ENCODE data around the gene NAT9.

Gene NAT9

GRCh38 chr17:74779948-74780400, 3.8 kb upstream of the NAT9 start:
- no peak for TF ChIP-seq POLR2A (IDR thresholded peaks at IDR 0.05; ENCODE audit: low read depth, low read length)
- no peak for FAIRE-seq
- no peak for DNase-seq (ENCODE audit: insufficient read length, low spot score)

- DNase-seq (ENCODE audit: insufficient read length, low spot score) (no peak), FAIRE-seq (no peak)
- no peak for TF ChIP-seq POLR2A (IDR thresholded peaks at IDR 0.05; ENCODE audit: low read depth, low read length)
Measured at GRCh38 chr17:74779501-74779900, 3.4 kb upstream of the NAT9 start.

- DNase-seq (ENCODE audit: insufficient read length, low spot score) = no peak
- FAIRE-seq = no peak
- no peak for TF ChIP-seq POLR2A (IDR thresholded peaks at IDR 0.05; ENCODE audit: low read depth, low read length)
Measured at GRCh38 chr17:74778960-74779359, 2.8 kb upstream of the NAT9 start.

DNA sequence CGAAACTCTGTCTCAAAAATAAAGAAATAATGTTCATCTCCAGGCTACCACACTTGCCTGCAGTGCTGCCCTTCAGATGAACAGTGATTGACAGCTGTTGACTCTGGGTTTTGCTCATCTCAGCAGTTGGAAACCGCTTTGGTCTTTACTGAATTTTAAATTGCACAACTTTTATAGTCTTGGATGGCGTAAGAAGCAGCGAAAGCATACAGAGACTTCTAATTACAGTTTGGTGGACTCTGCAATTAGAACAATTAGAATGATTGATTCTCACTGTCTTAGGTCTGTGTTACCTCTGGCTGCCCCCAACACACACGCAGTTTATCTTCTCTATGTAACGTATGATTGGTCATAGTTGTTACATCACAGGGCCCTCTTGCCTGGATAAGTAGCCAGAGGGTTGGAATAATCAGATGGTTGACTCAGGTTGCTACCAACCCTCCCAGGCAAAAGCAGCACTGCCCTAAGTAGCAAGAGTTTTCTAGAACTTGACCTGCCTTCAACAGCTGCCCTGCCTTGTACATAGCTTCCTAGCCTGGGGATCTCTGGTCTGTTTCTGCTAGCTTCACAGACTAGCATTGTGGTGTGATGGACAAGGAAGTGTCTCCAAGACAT, 1.9 kb upstream of the NAT9 start:
- DNase-seq (ENCODE audit: insufficient read length, low spot score) (no peak), FAIRE-seq (no peak)
- no peak for TF ChIP-seq POLR2A (IDR thresholded peaks at IDR 0.05; ENCODE audit: low read depth, low read length)

DNA sequence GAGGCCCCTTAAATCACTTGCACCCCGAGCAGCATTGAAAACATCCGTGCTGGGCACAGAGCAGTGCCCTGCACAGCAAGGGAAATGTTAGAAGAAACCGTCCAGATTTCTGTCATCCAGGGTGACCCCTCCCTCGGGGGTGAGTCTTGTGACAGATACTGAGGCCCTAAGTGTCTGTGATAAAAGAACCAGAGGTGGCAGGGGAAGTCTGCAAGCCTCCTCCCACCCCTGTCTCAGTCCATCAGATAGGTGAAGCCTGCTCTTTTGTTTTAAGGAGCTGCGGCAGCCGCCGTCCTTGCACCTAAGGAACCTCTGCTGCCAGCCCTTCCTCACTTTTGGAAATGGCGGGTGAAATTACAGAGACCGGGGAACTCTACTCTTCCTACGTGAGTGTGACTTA, 845 bp upstream of the NAT9 start:
- TF ChIP-seq POLR2A (IDR thresholded peaks at IDR 0.05; ENCODE audit: low read depth, low read length) = no peak
- FAIRE-seq (no peak), DNase-seq (ENCODE audit: insufficient read length, low spot score) (no peak)

- DNase-seq (ENCODE audit: insufficient read length, low spot score) (no peak), FAIRE-seq (no peak)
- TF ChIP-seq POLR2A (IDR thresholded peaks at IDR 0.05; ENCODE audit: low read depth, low read length) = no peak
Measured at GRCh38 chr17:74775409-74776043, 619 bp downstream of the NAT9 start.

DNA sequence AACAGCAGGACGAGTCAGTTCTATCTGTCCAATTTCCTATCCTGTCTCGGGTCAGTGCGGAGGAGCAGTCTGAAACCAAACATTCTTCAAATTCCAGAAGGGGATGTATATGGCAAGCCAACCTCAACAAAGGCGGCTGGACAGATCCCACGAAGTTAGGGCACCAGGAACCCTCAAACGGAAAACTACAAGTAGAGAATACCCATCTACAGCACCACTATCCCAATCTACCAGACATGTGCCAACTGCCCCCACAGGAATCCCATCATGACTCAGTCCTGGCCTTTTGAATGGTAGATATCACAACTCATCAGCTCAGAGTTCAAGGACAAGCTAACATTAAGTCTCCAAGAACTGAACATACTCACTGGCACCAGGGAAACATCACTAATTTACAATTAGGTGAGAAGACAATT, 2.3 kb downstream of the NAT9 start:
- no peak for FAIRE-seq
- DNase-seq (ENCODE audit: insufficient read length, low spot score) = no peak
- TF ChIP-seq POLR2A (IDR thresholded peaks at IDR 0.05; ENCODE audit: low read depth, low read length) = no peak

DNA sequence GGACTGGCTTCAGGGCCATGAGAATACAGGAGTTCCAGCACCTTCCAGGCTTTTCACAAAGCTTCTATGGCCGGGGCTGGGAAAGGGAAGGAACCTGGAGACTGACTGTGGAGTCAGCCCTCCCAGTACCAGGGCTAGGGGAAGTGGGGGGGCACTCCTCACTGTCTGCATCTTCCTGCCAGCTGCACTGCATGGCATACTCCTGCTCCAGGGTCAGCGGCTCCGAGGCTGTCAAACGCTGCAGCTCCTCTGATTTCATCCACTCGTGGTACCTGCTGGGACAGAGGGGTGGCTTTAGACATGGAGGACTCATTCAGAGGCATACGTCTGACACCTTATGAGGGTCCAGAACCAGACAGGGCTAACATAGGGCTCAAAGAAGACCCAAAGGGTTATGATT, 2.7 kb downstream of the NAT9 start:
- DNase-seq (ENCODE audit: insufficient read length, low spot score) = no peak
- no peak for TF ChIP-seq POLR2A (IDR thresholded peaks at IDR 0.05; ENCODE audit: low read depth, low read length)
- no peak for FAIRE-seq

DNA sequence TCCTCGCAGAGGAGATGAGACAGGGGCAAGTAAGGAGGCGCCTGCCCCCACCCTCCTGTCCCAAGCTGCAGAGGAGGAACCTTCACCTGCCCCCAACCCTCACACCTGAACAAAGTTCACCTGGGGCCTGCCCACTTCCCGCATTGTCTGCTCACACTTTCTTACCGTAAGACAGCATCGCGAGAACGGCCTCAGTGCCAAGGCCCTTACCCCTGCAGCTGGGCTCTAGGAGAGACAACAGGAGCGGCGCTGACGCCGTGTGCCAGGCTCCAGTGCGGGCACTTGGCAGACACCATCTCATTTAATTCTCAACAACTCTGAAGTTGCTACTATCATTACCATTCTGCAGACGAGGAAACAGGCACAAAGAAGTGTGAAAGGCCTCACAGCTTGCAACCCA, 4.1 kb downstream of the NAT9 start:
- FAIRE-seq (no peak), DNase-seq (ENCODE audit: insufficient read length, low spot score) (no peak)

DNA sequence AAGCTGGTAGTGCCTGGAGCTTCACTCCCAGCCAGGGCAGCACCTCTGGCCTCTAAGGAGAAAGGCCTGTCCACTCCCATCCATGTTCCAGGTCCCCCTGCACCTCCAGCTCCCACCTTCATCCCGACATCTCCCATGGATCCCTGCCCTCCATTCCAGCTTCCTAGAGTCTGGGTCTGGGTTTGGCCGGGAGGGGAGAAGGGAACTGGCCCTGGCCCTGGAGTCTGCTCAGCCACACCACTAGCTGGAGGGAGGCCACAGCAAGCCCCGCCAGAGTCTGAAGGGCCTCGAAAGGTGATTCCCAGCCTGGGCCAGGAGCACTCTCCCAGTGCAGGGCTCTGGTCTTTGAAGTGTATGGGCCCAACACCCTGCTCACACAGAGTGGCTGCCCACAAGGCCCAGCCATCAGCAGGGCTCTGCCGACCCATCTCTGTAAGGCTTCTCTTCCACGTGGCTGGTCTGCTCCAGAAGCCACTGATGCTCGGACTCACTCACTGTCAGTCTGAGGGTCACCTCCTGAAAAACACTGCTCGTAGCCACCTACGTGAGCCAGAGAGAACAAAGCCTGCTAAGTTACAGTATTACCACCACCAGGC, 4.7 kb downstream of the NAT9 start:
- DNase-seq (ENCODE audit: insufficient read length, low spot score) (no peak), FAIRE-seq (no peak)

More for the DNA sequence above, 4.1 kb downstream of the NAT9 start:
- no peak for TF ChIP-seq POLR2A (IDR thresholded peaks at IDR 0.05; ENCODE audit: low read depth, low read length)

DNA sequence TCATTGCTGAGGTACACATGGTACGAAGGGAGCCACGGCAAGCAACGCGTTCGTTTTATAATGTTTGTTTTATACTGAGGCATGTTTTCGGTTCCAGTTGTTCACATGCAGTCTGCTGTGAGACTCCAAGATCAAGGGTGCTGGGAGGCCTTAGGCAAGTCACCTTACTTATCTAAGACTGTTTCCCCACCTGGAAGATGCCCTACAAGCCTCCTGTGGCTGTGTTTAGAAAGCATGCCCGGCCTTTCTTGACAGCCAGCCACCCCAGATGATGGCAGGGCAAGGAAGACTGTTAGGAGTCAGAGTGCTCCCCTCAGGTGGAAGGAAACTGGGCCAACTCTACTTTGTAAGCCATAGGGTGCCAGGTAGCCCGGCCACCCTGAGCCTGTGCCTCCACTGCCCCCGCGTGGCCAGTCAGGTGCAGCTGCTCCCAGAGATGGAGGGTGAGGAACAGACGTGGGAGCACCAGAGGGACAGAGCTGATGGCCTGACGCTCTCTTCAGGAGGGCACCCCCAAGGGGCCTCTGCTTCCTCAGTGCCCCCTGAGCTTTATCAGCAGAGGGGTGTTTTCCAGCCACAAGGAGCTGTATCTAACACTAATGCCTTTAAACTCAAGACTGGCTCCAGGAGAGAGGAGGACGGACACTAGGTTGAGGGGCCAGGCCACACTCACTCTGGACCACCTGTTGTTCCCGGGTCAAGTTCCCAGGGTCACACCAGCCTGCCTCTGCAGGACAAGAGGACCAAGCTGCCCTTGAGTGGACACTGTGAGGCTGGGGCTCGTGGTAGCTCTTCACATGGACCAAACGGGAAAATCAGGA, 5.4 kb downstream of the NAT9 start:
- FAIRE-seq = no peak
- DNase-seq (ENCODE audit: insufficient read length, low spot score) = no peak
- no peak for TF ChIP-seq POLR2A (IDR thresholded peaks at IDR 0.05; ENCODE audit: low read depth, low read length)

More for the DNA sequence above, 4.7 kb downstream of the NAT9 start:
- no peak for TF ChIP-seq POLR2A (IDR thresholded peaks at IDR 0.05; ENCODE audit: low read depth, low read length)

GRCh38 chr17:74769856-74770497, 6.2 kb downstream of the NAT9 start:
- FAIRE-seq = no peak
- no peak for TF ChIP-seq POLR2A (IDR thresholded peaks at IDR 0.05; ENCODE audit: low read depth, low read length)

GRCh38 chr17:74769266-74769855, 6.8 kb downstream of the NAT9 start:
- TF ChIP-seq POLR2A (IDR thresholded peaks at IDR 0.05; ENCODE audit: low read depth, low read length) = no peak
- DNase-seq (ENCODE audit: insufficient read length, low spot score) = no peak
- no peak for FAIRE-seq

More at GRCh38 chr17:74769856-74770497, 6.2 kb downstream of the NAT9 start:
- no peak for DNase-seq (ENCODE audit: insufficient read length, low spot score)
